IMR-90 (cell line): ENCODE results near the gene DNAJC5. TPM values are rescaled to one million over a fixed set of nuclear protein-coding genes. Genes with fewer than 3 reads are reported as not detected.
A peak's percentile ranks its signal among the peaks of the same experiment; 100 is the strongest.

ENCODE experiments used
- ATAC-seq: fragments of 200-7000 bp; cut with Tn5 transposase; 2 replicates; pipeline ENCODE4 v1.9.1; 2020; ENCODE audit warnings: low read depth, mild to moderate bottlenecking, moderate library complexity
- BruUV-seq: library from RNA; stranded (reverse); fragments of 400-500 nt; replicated peaks from 2 replicates; lab custom pipeline; 2021; lab: Mats Ljungman, UMichigan
- CTCF ChIA-PET: fragments of 300-600 bp; formaldehyde crosslinking; extraction: SDS; loops from one replicate; lab custom pipeline; 2021; ENCODE audit warnings: antibody characterized with exemption; lab: Yijun Ruan, JAX
- POLR2A ChIA-PET: fragments of 300-600 bp; sonication (Branson Sonifier 250); formaldehyde crosslinking; loops from one replicate; lab custom pipeline; 2022; ENCODE audit warnings: antibody characterized with exemption; ENCODE audit not compliant: unreplicated experiment; lab: Charles Lee
- DNase-seq: peaks from one replicate; pipeline ENCODE4 v3.0.0; 2013
- H2AFZ ChIP-seq: replicated peaks from 2 replicates; pipeline ENCODE3; 2013; ENCODE audit warnings: low read length, mild to moderate bottlenecking; ENCODE audit not compliant: poor library complexity
- H2AK5ac ChIP-seq: 2 replicates; pipeline ENCODE4 v1.6.1; 2013; ENCODE audit warnings: low read depth, low read length, inconsistent platforms
- H2AK9ac ChIP-seq: replicated peaks from 2 replicates; pipeline ENCODE3; 2013; ENCODE audit warnings: mild to moderate bottlenecking, low read depth, low read length, moderate library complexity; ENCODE audit not compliant: poor library complexity
- H2BK120ac ChIP-seq: 2 replicates; pipeline ENCODE4 v1.6.1; 2013; ENCODE audit warnings: low read depth, low read length, inconsistent platforms
- H2BK15ac ChIP-seq: 3 replicates; pipeline ENCODE4 v1.6.1; 2013; ENCODE audit warnings: low read depth, low read length, inconsistent platforms
- H2BK20ac ChIP-seq: 2 replicates; pipeline ENCODE4 v1.6.1; 2013; ENCODE audit warnings: low read depth, mild to moderate bottlenecking, inconsistent platforms, low read length, moderate library complexity
- H2BK5ac ChIP-seq: 2 replicates; pipeline ENCODE4 v1.6.1; 2013; ENCODE audit warnings: mild to moderate bottlenecking, low read depth, low read length, inconsistent platforms; ENCODE audit not compliant: poor library complexity, severe bottlenecking
- H3K14ac ChIP-seq: replicated peaks from 2 replicates; pipeline ENCODE4 v1.6.1; 2013; ENCODE audit warnings: low read depth, low read length, inconsistent platforms
- H3K18ac ChIP-seq: 2 replicates; pipeline ENCODE4 v1.6.1; 2013; ENCODE audit warnings: low read depth, low read length, control low read depth
- H3K23ac ChIP-seq: 2 replicates; pipeline ENCODE4 v1.6.1; 2013; ENCODE audit warnings: low read depth, low read length, inconsistent platforms
- H3K27ac ChIP-seq: 2 replicates; pipeline ENCODE4 v1.5.1; 2013; ENCODE audit warnings: mild to moderate bottlenecking, control low read depth, low read length; ENCODE audit not compliant: insufficient read depth
- H3K27me3 ChIP-seq: 2 replicates; pipeline ENCODE4 v1.6.1; 2013; ENCODE audit warnings: low read length; ENCODE audit not compliant: control insufficient read depth, insufficient read depth
- H3K36me3 ChIP-seq: 2 replicates; pipeline ENCODE4 v1.6.1; 2013; ENCODE audit warnings: low read length, mixed read lengths; ENCODE audit not compliant: control insufficient read depth, insufficient read depth
- H3K4ac ChIP-seq: 2 replicates; pipeline ENCODE4 v1.6.1; 2013; ENCODE audit warnings: low read depth, low read length, inconsistent platforms
- H3K4me1 ChIP-seq: 2 replicates; pipeline ENCODE4 v1.6.1; 2013; ENCODE audit warnings: low read length, mixed read lengths; ENCODE audit not compliant: control insufficient read depth, insufficient read depth
- H3K4me2 ChIP-seq: 2 replicates; pipeline ENCODE4 v1.6.1; 2013; ENCODE audit warnings: low read depth, mild to moderate bottlenecking, control low read depth, low read length, moderate library complexity
- H3K4me3 ChIP-seq: 2 replicates; pipeline ENCODE4 v1.5.1; 2013; ENCODE audit warnings: low read depth, mild to moderate bottlenecking, control low read depth, low read length, moderate library complexity; ENCODE audit not compliant: insufficient read depth
- H3K56ac ChIP-seq: 2 replicates; pipeline ENCODE4 v1.6.1; 2013; ENCODE audit warnings: low read length, inconsistent platforms; ENCODE audit not compliant: insufficient read depth; ENCODE audit errors: extremely low read depth
- H3K79me1 ChIP-seq, 2 experiments: 2 replicates each; pipeline ENCODE4 v1.6.1; 2013; ENCODE audit warnings: low read length in 2 of 2, inconsistent platforms in 1 of 2, low read depth in 1 of 2
- H3K9ac ChIP-seq: 2 replicates; pipeline ENCODE4 v1.6.1; 2013; ENCODE audit warnings: low read depth, low read length, control low read depth
- H3K9me1 ChIP-seq: 2 replicates; pipeline ENCODE4 v1.6.1; 2013; ENCODE audit warnings: low read length, inconsistent platforms; ENCODE audit not compliant: insufficient read depth
- H3K9me3 ChIP-seq: 2 replicates; pipeline ENCODE4 v1.6.1; 2013; ENCODE audit warnings: low read length; ENCODE audit not compliant: control insufficient read depth, insufficient read depth
- H4K20me1 ChIP-seq: 2 replicates; pipeline ENCODE4 v1.6.1; 2013; ENCODE audit warnings: low read length, inconsistent platforms; ENCODE audit not compliant: insufficient read depth
- H4K5ac ChIP-seq: 2 replicates; pipeline ENCODE4 v1.6.1; 2013; ENCODE audit warnings: mild to moderate bottlenecking, low read depth, low read length, control low read depth
- H4K8ac ChIP-seq, 2 experiments: 2 replicates each; pipeline ENCODE4 v1.6.1; 2013; ENCODE audit warnings: low read depth in 2 of 2, low read length in 2 of 2, control low read depth in 1 of 2, inconsistent platforms in 1 of 2
- H4K91ac ChIP-seq: 2 replicates; pipeline ENCODE4 v1.6.1; 2013; ENCODE audit warnings: low read depth, low read length, inconsistent platforms; ENCODE audit not compliant: insufficient read depth
- BHLHE40 ChIP-seq: fragments of 150-350 bp; IDR thresholded peaks from 2 replicates; pipeline ENCODE4 v1.6.1; 2016; ENCODE audit warnings: mild to moderate bottlenecking, low read depth, low read length
- CEBPB ChIP-seq: IDR thresholded peaks from 2 replicates; pipeline ENCODE4 v1.6.1; 2012; ENCODE audit warnings: low read depth, low read length, improper control_type of control experiment
- CHD1 ChIP-seq: IDR thresholded peaks from 2 replicates; pipeline ENCODE4 v1.6.1; 2012; ENCODE audit warnings: low read depth, low read length, improper control_type of control experiment
- CTCF ChIP-seq: conservative IDR thresholded peaks from 2 replicates; pipeline ENCODE4 v1.5.1; 2012; ENCODE audit warnings: mild to moderate bottlenecking, low read depth, low read length, improper control_type of control experiment
- ELK1 ChIP-seq: fragments of 150-350 bp; IDR thresholded peaks from 2 replicates; pipeline ENCODE4 v1.6.1; 2016; ENCODE audit warnings: low read depth, mild to moderate bottlenecking, low read length, moderate library complexity, borderline replicate concordance
- MAFK ChIP-seq: IDR thresholded peaks from 2 replicates; pipeline ENCODE4 v1.6.1; 2012; ENCODE audit warnings: low read depth, low read length, improper control_type of control experiment
- MAZ ChIP-seq: IDR thresholded peaks from 2 replicates; pipeline ENCODE4 v1.6.1; 2012; ENCODE audit warnings: low read depth, mild to moderate bottlenecking, low read length, improper control_type of control experiment, moderate library complexity, borderline replicate concordance
- MXI1 ChIP-seq: IDR thresholded peaks from 2 replicates; pipeline ENCODE4 v1.6.1; 2012; ENCODE audit warnings: low read depth, mild to moderate bottlenecking, low read length, moderate library complexity, borderline replicate concordance
- NFE2L2 ChIP-seq: fragments of 150-350 bp; IDR thresholded peaks from 2 replicates; pipeline ENCODE4 v1.6.1; 2016; ENCODE audit warnings: low read depth, mild to moderate bottlenecking, low read length
- POLR2A ChIP-seq: IDR thresholded peaks from 2 replicates; pipeline ENCODE4 v1.6.1; 2012; ENCODE audit warnings: mild to moderate bottlenecking, low read depth, low read length
- RAD21 ChIP-seq: IDR thresholded peaks from 2 replicates; pipeline ENCODE4 v1.6.1; 2012; ENCODE audit warnings: low read length, improper control_type of control experiment
- RFX5 ChIP-seq: IDR thresholded peaks from 2 replicates; pipeline ENCODE4 v1.8.0; 2012; ENCODE audit warnings: low read depth, mild to moderate bottlenecking, low read length, moderate library complexity
- SMC3 ChIP-seq: fragments of 150-350 bp; IDR thresholded peaks from 2 replicates; pipeline ENCODE4 v1.6.1; 2016; ENCODE audit warnings: low read depth, mild to moderate bottlenecking, antibody characterized with exemption, low read length, moderate library complexity
- USF2 ChIP-seq: fragments of 150-350 bp; IDR thresholded peaks from 2 replicates; pipeline ENCODE4 v1.6.1; 2017; ENCODE audit warnings: mild to moderate bottlenecking, antibody characterized with exemption, low read length, low read depth
- WGBS, 2 experiments: methylation state at CpG; one replicate each; pipeline versions ENCODE4 v1.1.5 to v1.1.7; 2013; ENCODE audit warnings: missing lambda C conversion rate in 2 of 2; ENCODE audit not compliant: insufficient read length in 1 of 2; ENCODE audit errors: extremely low coverage in 2 of 2; 5-methylcytosine and 5-hydroxymethylcytosine counted together
- dilution Hi-C: fragments of 300-500 bp; cut with HindIII; formaldehyde crosslinking; loops from one replicate; pipeline ENCODE4 v1.14.3; 2018; ENCODE audit warnings: low sequenced_read_pairs; ENCODE audit not compliant: unreplicated experiment
- in situ Hi-C: fragments of 300-500 bp; cut with MboI; formaldehyde crosslinking; loops from 3 replicates; pipeline ENCODE4 v1.14.3; 2019; ENCODE audit warnings: low sequenced_read_pairs, inconsistent platforms, mixed read lengths
- intact Hi-C: fragments of 100-400 bp; cut with micrococcal nuclease; formaldehyde crosslinking; loops from 2 replicates; pipeline ENCODE4 v1.10.0; 2022
- polyA plus RNA-seq, 3 experiments: library from polyadenylated mRNA; depleted of rRNA; stranded (reverse); fragments of >200 nt; gene quantifications; 2 replicates each; pipeline ENCODE4 v1.2.3, GENCODE V29; 2012; ENCODE audit warnings: low replicate concordance in 1 of 3
- total RNA-seq: library from RNA; depleted of rRNA; stranded (reverse); fragments of >200 nt; gene quantifications from 2 replicates; pipeline ENCODE4 v1.2.3, GENCODE V29; 2012

Gene DNAJC5
- total and polyA plus RNA-seq, 2 of the 4 experiments (the other 2 are of a cell fraction): 35.6 to 45.2 TPM

GRCh38 chr20:63895202-63895951 is 451 bp downstream of the DNAJC5 start:
- Histone ChIP-seq H3K79me1 (peaks cover 6 to 58% of the 10 kb centered on the region in 2 experiments), H2AK9ac (no peak overlapping the region), H2BK5ac (peak overlapping the region; percentile 51), H3K56ac (peak overlapping the region; percentile 64; the same call in 1 of the 2 replicates), H3K9me3 (no peaks in the 10 kb centered on the region), H4K5ac (no peak overlapping the region), H2BK120ac (no peak overlapping the region), H3K4me1 (peaks cover 14% of the 10 kb centered on the region), H4K91ac (no peak overlapping the region), H4K20me1 (peaks cover 72% of the 10 kb centered on the region), H2BK20ac (no peak overlapping the region), H3K36me3 (peaks cover 29% of the 10 kb centered on the region), H3K9me1 (peaks cover 16% of the 10 kb centered on the region), H4K8ac (no peak overlapping the region), H2BK15ac (no peak overlapping the region), H3K14ac (peak overlapping the region; percentile 4; the same call in 1 of the 2 replicates), H3K18ac (peak overlapping the region; percentile 14; the same call in 1 of the 2 replicates), H3K4me2 (peak overlapping the region; percentile 84), H3K27ac (peak overlapping the region; percentile 29; the same call in 1 of the 2 replicates), H3K23ac (peak overlapping the region; percentile 73; the same call in 1 of the 2 replicates), H3K4ac (no peak overlapping the region), H3K27me3 (no peaks in the 10 kb centered on the region), H2AK5ac (no peak overlapping the region), H2AFZ (peak overlapping the region; percentile 93), H3K4me3 (peak overlapping the region; percentile 86), H3K9ac (peak overlapping the region; percentile 93)
- ATAC-seq (no peak; the same call in 1 of the 2 replicates), DNase-seq (no peak)
- in situ Hi-C loops: no loop called here
- POLR2A ChIA-PET: interaction anchor here (0.7 kb wide), 1 partner anchor 16 kb away, joined by 3 read pairs; no protein-coding TSS in a partner anchor
- CTCF ChIA-PET: interaction anchor here (0.7 to 1.0 kb wide), 2 partner anchors 20 to 358 kb away, joined by 3 read pairs; no protein-coding TSS in a partner anchor
- no TSS peak for BruUV-seq
- intact Hi-C loops: no loop called here
- dilution Hi-C loops: no loop called here
- 0% methylated on average over 2 of the region's 87 CpGs; no CpG with 5 or more reads in 1 of the 2 experiments for WGBS, 2 experiments
- TF ChIP-seq CHD1: no peak
- no peak for TF ChIP-seq CEBPB
- no peak for TF ChIP-seq RFX5
- no peak for TF ChIP-seq BHLHE40
- no peak for TF ChIP-seq MAZ
- no peak for TF ChIP-seq ELK1
- no peak for TF ChIP-seq NFE2L2
- TF ChIP-seq CTCF: no peak
- TF ChIP-seq MAFK: no peak
- TF ChIP-seq SMC3: no peak
- no peak for TF ChIP-seq MXI1
- TF ChIP-seq RAD21: no peak
- no peak for TF ChIP-seq USF2
- no peak for TF ChIP-seq POLR2A
